Measurements from ENCODE around the gene LRRC74A.
A peak's percentile ranks its signal among the peaks of the same experiment; 100 is the strongest.
"Not testable (repeated sequence)": the region's sequence is repeated elsewhere in the genome, so short reads cannot be mapped to it uniquely, and the experiment has no call there.

LRRC74A gene

GRCh38 chr14:76876076-76876475 lies 49.9 kb downstream of the LRRC74A start:
- no peak overlapping the region for H3K4me3 ChIP-seq (ENCODE audit: low read length)
- peak; percentile 53 for DNase-seq (ENCODE audit: low read depth, low spot score)

- DNase-seq (ENCODE audit: low read depth, low spot score): no peak
Observed at GRCh38 chr14:76877871-76878270, 51.7 kb downstream of the LRRC74A start.

GRCh38 chr14:76880449-76880848 lies 54.2 kb downstream of the LRRC74A start:
- DNase-seq (ENCODE audit: low read depth, low spot score): no peak
- no peak overlapping the region for H3K4me3 ChIP-seq (ENCODE audit: low read length)

More at GRCh38 chr14:76877871-76878270, 51.7 kb downstream of the LRRC74A start:
- no peak overlapping the region for H3K4me3 ChIP-seq (ENCODE audit: low read length)

- no peak for DNase-seq (ENCODE audit: low read depth, low spot score)
- H3K4me3 ChIP-seq (ENCODE audit: low read length): no peak overlapping the region
Observed at GRCh38 chr14:76881348-76881747, 55.1 kb downstream of the LRRC74A start.

GRCh38 chr14:76882651-76883050 lies 56.4 kb downstream of the LRRC74A start:
- H3K4me3 ChIP-seq (ENCODE audit: low read length): no peak overlapping the region
- DNase-seq (ENCODE audit: low read depth, low spot score): no peak

- H3K4me3 ChIP-seq (ENCODE audit: low read length): no peak overlapping the region
- DNase-seq (ENCODE audit: low read depth, low spot score): peak; percentile 72
Observed at GRCh38 chr14:76883447-76883846, 57.2 kb downstream of the LRRC74A start.

GRCh38 chr14:76884394-76884793 lies 58.2 kb downstream of the LRRC74A start:
- no peak overlapping the region for H3K4me3 ChIP-seq (ENCODE audit: low read length)
- DNase-seq (ENCODE audit: low read depth, low spot score): no peak

GRCh38 chr14:76884853-76885276 lies 58.7 kb downstream of the LRRC74A start:
- DNase-seq (ENCODE audit: low read depth, low spot score): no peak
- no peak overlapping the region for H3K4me3 ChIP-seq (ENCODE audit: low read length)

- no peak for DNase-seq (ENCODE audit: low read depth, low spot score)
- H3K4me3 ChIP-seq (ENCODE audit: low read length): no peak overlapping the region
Observed at GRCh38 chr14:76887191-76887590, 61.0 kb downstream of the LRRC74A start.

GRCh38 chr14:76891391-76891790 lies 65.2 kb downstream of the LRRC74A start:
- H3K4me3 ChIP-seq (ENCODE audit: low read length): no peak overlapping the region
- no peak for DNase-seq (ENCODE audit: low read depth, low spot score)

- H3K4me3 ChIP-seq (ENCODE audit: low read length): no peak overlapping the region
- no peak for DNase-seq (ENCODE audit: low read depth, low spot score)
Observed at GRCh38 chr14:76894308-76894707, 68.1 kb downstream of the LRRC74A start.

- H3K4me3 ChIP-seq (ENCODE audit: low read length); DNase-seq (ENCODE audit: low read depth, low spot score): not testable (repeated sequence)
Observed at GRCh38 chr14:76898006-76898405, 71.8 kb downstream of the LRRC74A start.

- no peak for DNase-seq (ENCODE audit: low read depth, low spot score)
- no peak overlapping the region for H3K4me3 ChIP-seq (ENCODE audit: low read length)
Observed at GRCh38 chr14:76900682-76901081, 74.5 kb downstream of the LRRC74A start.

GRCh38 chr14:76901171-76902055 lies 75.2 kb downstream of the LRRC74A start:
- DNase-seq (ENCODE audit: low read depth, low spot score): no peak
- H3K4me3 ChIP-seq (ENCODE audit: low read length): no peak overlapping the region

- H3K4me3 ChIP-seq (ENCODE audit: low read length): no peak overlapping the region
- DNase-seq (ENCODE audit: low read depth, low spot score): no peak
Observed at GRCh38 chr14:76902591-76902990, 76.4 kb downstream of the LRRC74A start.

- H3K4me3 ChIP-seq (ENCODE audit: low read length): no peak overlapping the region
- DNase-seq (ENCODE audit: low read depth, low spot score): no peak
Observed at GRCh38 chr14:76904100-76904739, 78.0 kb downstream of the LRRC74A start.

- peak; percentile 90 for DNase-seq (ENCODE audit: low read depth, low spot score)
- no peak overlapping the region for H3K4me3 ChIP-seq (ENCODE audit: low read length)
Observed at GRCh38 chr14:76904740-76905569, 78.7 kb downstream of the LRRC74A start.

- DNase-seq (ENCODE audit: low read depth, low spot score): peak; percentile 95
Observed at GRCh38 chr14:76908834-76909233, 82.6 kb downstream of the LRRC74A start.

GRCh38 chr14:76909266-76909665 lies 83.1 kb downstream of the LRRC74A start:
- DNase-seq (ENCODE audit: low read depth, low spot score): no peak
- no peak overlapping the region for H3K4me3 ChIP-seq (ENCODE audit: low read length)

More at GRCh38 chr14:76908834-76909233, 82.6 kb downstream of the LRRC74A start:
- no peak overlapping the region for H3K4me3 ChIP-seq (ENCODE audit: low read length)

All from Jurkat, Clone E6-1 (cell line).